GM04504 (cell line): ENCODE results near the gene TRPV4.
A peak's percentile ranks its signal among the peaks of the same experiment; 100 is the strongest.

Experiments
- DNase-seq: peaks from one replicate; pipeline ENCODE4 v3.0.0-alpha.2; 2012; ENCODE audit warnings: low read depth

TRPV4 gene

GRCh38 chr12:109827566-109828550 is 5.3 kb downstream of the TRPV4 start:
- DNase-seq = no peak

- no peak for DNase-seq
Measured at GRCh38 chr12:109827080-109827479, 6.1 kb downstream of the TRPV4 start.

- no peak for DNase-seq
Measured at GRCh38 chr12:109824731-109825130, 8.5 kb downstream of the TRPV4 start.

GRCh38 chr12:109822951-109823411 is 10.2 kb downstream of the TRPV4 start:
- DNase-seq = no peak

- no peak for DNase-seq
Measured at GRCh38 chr12:109822416-109822815, 10.8 kb downstream of the TRPV4 start.

- no peak for DNase-seq
Measured at GRCh38 chr12:109821968-109822367, 11.2 kb downstream of the TRPV4 start.

GRCh38 chr12:109820816-109821381 is 12.3 kb downstream of the TRPV4 start:
- no peak for DNase-seq

GRCh38 chr12:109818905-109819500 is 14.2 kb downstream of the TRPV4 start:
- peak; percentile 73 for DNase-seq

GRCh38 chr12:109818253-109818652 is 14.9 kb downstream of the TRPV4 start:
- DNase-seq = no peak

- DNase-seq = no peak
Measured at GRCh38 chr12:109817627-109818231, 15.5 kb downstream of the TRPV4 start.

GRCh38 chr12:109816870-109817269 is 16.3 kb downstream of the TRPV4 start:
- DNase-seq = no peak

GRCh38 chr12:109815757-109816617 is 17.2 kb downstream of the TRPV4 start:
- DNase-seq = no peak

- no peak for DNase-seq
Measured at GRCh38 chr12:109815225-109815624, 18.0 kb downstream of the TRPV4 start.

- no peak for DNase-seq
Measured at GRCh38 chr12:109814600-109815150, 18.5 kb downstream of the TRPV4 start.

GRCh38 chr12:109813810-109814416 is 19.3 kb downstream of the TRPV4 start:
- DNase-seq = no peak

GRCh38 chr12:109811624-109811995 is 21.6 kb downstream of the TRPV4 start:
- no peak for DNase-seq

GRCh38 chr12:109810954-109811623 is 22.1 kb downstream of the TRPV4 start:
- no peak for DNase-seq

GRCh38 chr12:109808876-109809646 is 24.1 kb downstream of the TRPV4 start:
- no peak for DNase-seq

GRCh38 chr12:109807954-109808643 is 25.1 kb downstream of the TRPV4 start:
- no peak for DNase-seq
